Activated naive CD4-positive, alpha-beta T cell treated with anti-CD3 and anti-CD28 coated beads, Interleukin-2, amount 10 ng/mL, durations not matched to agents 7 days and 5 days (primary cell): ENCODE results near the gene ARPC5L.
"Not testable (repeated sequence)": the region's sequence is repeated elsewhere in the genome, so short reads cannot be mapped to it uniquely, and the experiment has no call there.

Experiments
- CTCF ChIA-PET: fragments of 350-600 bp; sonication (Branson Sonifier 250); formaldehyde crosslinking; loops from one replicate; lab custom pipeline; 2021; ENCODE audit warnings: antibody characterized with exemption; lab: Charles Lee
- DNase-seq: peaks from one replicate; pipeline ENCODE4 v3.0.0-alpha.2; 2020
- H3K27ac Mint-ChIP-seq: one replicate; pipeline ENCODE4 v1.8.0; 2021; ENCODE audit warnings: mild to moderate bottlenecking, moderate library complexity, mixed read lengths
- H3K27me3 Mint-ChIP-seq: one replicate; pipeline ENCODE4 v1.8.0; 2021; ENCODE audit warnings: mild to moderate bottlenecking, mixed read lengths
- H3K36me3 Mint-ChIP-seq: one replicate; pipeline ENCODE4 v1.8.0; 2021; ENCODE audit warnings: mixed read lengths
- H3K4me1 Mint-ChIP-seq: one replicate; pipeline ENCODE4 v1.8.0; 2021; ENCODE audit warnings: mixed read lengths
- H3K4me3 Mint-ChIP-seq: one replicate; pipeline ENCODE4 v1.8.0; 2021; ENCODE audit warnings: mild to moderate bottlenecking, moderate library complexity, mixed read lengths
- H3K9me3 Mint-ChIP-seq: one replicate; pipeline ENCODE4 v1.8.0; 2021; ENCODE audit warnings: mixed read lengths

Gene ARPC5L

GRCh38 chr9:124831642-124832364 lies 30.1 kb upstream of the ARPC5L start:
- H3K9me3 Mint-ChIP-seq: no peaks in the 10 kb centered on the region
- H3K4me1 Mint-ChIP-seq: no peaks in the 10 kb centered on the region
- peaks cover 41% of the 10 kb centered on the region for H3K27me3 Mint-ChIP-seq
- no peak overlapping the region for H3K4me3 Mint-ChIP-seq
- CTCF ChIA-PET: interaction anchor here (0.6 to 1.1 kb wide), 2 partner anchors 36 to 312 kb away, joined by 3 read pairs; no protein-coding TSS in a partner anchor
- no peaks in the 10 kb centered on the region for H3K36me3 Mint-ChIP-seq
- DNase-seq: no peak
- H3K27ac Mint-ChIP-seq: no peak overlapping the region

DNA sequence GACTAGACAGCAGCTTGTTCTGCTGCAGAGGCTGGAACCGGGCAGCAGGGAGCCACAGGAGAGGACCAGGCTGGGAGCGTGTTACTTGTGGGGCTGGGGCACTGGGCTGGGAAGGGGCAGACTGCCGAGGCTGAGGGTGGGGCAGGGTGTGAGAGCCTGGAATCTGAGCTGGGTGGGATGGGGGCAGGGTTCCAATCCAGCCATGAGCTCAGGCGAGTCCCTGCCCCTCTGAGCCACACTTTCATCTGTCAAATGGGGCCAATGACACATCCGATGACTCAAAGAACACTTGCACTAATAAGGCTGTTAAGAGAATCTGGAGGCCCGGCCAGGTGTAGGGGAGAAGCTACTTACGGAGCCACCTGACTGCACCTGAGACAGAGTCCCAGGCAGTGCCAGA lies 27.3 kb upstream of the ARPC5L start:
- peaks cover 56% of the 10 kb centered on the region for H3K27me3 Mint-ChIP-seq
- CTCF ChIA-PET: no interaction called here
- no peak overlapping the region for H3K4me3 Mint-ChIP-seq
- H3K36me3 Mint-ChIP-seq: no peaks in the 10 kb centered on the region
- no peak for DNase-seq
- no peak overlapping the region for H3K27ac Mint-ChIP-seq
- no peaks in the 10 kb centered on the region for H3K4me1 Mint-ChIP-seq
- H3K9me3 Mint-ChIP-seq: no peaks in the 10 kb centered on the region

- Mint-ChIP-seq H3K4me3 (no peak overlapping the region), H3K27me3 (peaks cover 61% of the 10 kb centered on the region), H3K4me1 (no peaks in the 10 kb centered on the region), H3K27ac (no peak overlapping the region), H3K36me3 (no peaks in the 10 kb centered on the region), H3K9me3 (no peaks in the 10 kb centered on the region)
- CTCF ChIA-PET: no interaction called here
- DNase-seq: no peak
Observed at GRCh38 chr9:124835026-124835557, 26.8 kb upstream of the ARPC5L start.

- H3K27me3 Mint-ChIP-seq: peaks cover 72% of the 10 kb centered on the region
- H3K4me3 Mint-ChIP-seq, H3K9me3 Mint-ChIP-seq, DNase-seq, H3K27ac Mint-ChIP-seq, CTCF ChIA-PET, H3K36me3 Mint-ChIP-seq, H3K4me1 Mint-ChIP-seq: not testable (repeated sequence)
Observed at GRCh38 chr9:124838132-124838531, 23.8 kb upstream of the ARPC5L start.

DNA sequence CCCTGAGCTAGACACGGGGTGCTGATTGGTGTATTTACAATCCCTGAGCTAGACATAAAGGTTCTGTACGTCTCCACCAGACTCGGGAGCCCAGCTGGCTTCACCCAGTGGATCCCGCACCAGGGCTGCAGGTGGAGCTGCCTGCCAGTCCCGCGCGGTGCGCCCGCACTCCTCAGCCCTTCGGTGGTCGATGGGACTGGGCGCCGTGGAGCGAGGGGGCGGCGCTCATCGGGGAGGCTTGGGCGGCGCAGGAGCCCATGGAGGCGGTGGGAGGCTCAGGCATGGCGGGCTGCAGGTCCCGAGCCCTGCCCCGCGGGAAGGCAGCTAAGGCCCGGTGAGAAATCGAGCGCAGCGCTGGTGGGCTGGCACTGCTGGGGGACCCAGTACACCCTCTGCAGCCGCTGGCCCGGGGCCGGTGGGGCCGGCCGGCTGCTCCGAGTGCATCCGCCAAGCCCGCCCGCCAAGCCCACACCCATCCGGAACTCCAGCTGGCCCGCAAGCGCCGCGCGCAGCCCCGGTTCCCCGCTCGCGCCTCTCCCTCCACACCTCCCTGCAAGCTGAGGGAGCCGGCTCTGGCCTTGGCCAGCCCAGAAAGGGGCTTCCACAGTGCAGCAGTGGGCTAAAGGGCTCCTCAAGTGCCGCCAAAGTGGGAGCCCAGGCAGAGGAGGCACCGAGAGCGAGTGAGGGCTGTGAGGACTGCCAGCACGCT lies 23.2 kb upstream of the ARPC5L start:
- not testable (repeated sequence) for H3K4me3 Mint-ChIP-seq
- peaks cover 76% of the 10 kb centered on the region for H3K27me3 Mint-ChIP-seq

DNA sequence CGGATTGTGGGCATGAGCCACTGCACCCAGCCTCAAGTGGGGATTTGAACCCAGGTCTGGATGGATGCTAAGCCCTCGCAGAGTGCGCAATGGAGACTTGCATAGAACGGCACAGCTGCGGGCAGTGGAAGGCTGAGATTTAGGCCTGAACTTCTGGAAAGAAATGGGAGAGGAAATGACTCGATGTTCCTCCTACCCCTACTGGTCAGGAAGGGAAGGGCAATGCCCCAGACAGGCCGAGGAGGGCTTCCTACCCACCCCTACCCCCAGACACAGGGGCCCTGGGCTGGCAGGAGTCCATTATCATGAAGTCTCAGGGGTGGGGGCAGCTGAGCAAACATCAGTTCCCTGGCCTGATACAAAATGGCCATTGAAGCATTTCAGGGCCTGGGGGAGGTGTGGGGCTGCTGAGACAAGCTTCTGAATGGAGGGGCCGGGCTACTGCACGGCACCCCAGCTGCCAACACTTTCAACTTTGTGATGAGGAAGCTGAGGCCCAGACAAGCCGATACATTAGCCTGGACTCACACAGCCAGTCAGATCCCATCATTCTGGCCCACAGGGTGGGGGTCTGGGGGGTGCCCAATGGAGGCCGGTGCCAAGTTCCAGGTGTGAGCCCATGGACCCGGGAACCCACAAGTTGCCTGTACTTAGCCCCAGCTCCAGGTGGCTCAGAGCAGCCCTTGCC lies 22.2 kb upstream of the ARPC5L start:
- Mint-ChIP-seq H3K4me3 (no peak overlapping the region), H3K27ac (no peak overlapping the region), H3K9me3 (no peaks in the 10 kb centered on the region)

More for the DNA sequence above, 23.2 kb upstream of the ARPC5L start:
- H3K36me3 Mint-ChIP-seq, H3K27ac Mint-ChIP-seq, DNase-seq, H3K4me1 Mint-ChIP-seq, H3K9me3 Mint-ChIP-seq: not testable (repeated sequence)
- CTCF ChIA-PET: interaction anchor here (2.1 kb wide), 1 partner anchor 65 kb away, joined by 19 read pairs; no protein-coding TSS in a partner anchor

DNA sequence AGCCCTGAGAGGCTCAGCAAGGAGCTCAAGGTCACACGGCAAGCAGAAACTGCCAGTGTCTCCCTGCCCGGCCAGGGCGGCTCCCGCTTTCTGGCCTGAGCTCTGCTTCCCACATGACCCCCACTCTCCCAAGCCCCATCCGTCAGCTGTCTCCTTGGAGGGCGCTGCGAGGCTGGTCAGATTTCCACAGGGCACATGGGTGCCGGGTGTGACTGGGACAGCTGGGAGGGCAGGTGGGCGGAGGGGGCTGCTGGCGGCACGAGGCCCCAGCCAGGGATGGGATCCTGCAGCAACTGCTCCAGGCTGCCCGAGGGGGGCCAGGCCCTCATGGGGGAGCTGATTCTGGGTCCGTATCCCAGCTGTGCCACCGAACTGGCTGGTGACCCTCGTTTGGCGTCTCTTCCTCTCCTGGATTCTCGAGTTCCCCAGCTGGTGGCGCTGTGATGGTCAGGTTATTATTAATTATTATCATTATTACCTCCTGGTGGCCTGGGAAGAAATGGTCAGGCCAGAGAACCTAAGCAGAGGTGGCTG lies 21.6 kb upstream of the ARPC5L start:
- H3K4me3 Mint-ChIP-seq: no peak overlapping the region
- H3K36me3 Mint-ChIP-seq: no peaks in the 10 kb centered on the region
- H3K9me3 Mint-ChIP-seq: no peaks in the 10 kb centered on the region
- H3K27me3 Mint-ChIP-seq: peaks cover 71% of the 10 kb centered on the region
- no peaks in the 10 kb centered on the region for H3K4me1 Mint-ChIP-seq
- CTCF ChIA-PET: interaction anchor here (0.7 to 3.5 kb wide), 8 partner anchors 10 to 537 kb away, joined by 3 to 29 read pairs (median 4); partner anchors contain the start of gene WDR38
- no peak overlapping the region for H3K27ac Mint-ChIP-seq
- DNase-seq: no peak

More for the DNA sequence above, 22.2 kb upstream of the ARPC5L start:
- DNase-seq: no peak
- no peaks in the 10 kb centered on the region for H3K36me3 Mint-ChIP-seq
- peaks cover 77% of the 10 kb centered on the region for H3K27me3 Mint-ChIP-seq
- no peaks in the 10 kb centered on the region for H3K4me1 Mint-ChIP-seq
- CTCF ChIA-PET: interaction anchor here (0.6 to 3.5 kb wide), 8 partner anchors 11 to 134 kb away, joined by 3 to 29 read pairs (median 4); partner anchors contain the start of gene WDR38

- H3K4me3 Mint-ChIP-seq: no peak overlapping the region
- CTCF ChIA-PET: interaction anchor here (0.8 to 3.5 kb wide), 7 partner anchors 9 to 536 kb away, joined by 3 to 29 read pairs (median 4); partner anchors contain the start of gene WDR38
- H3K27ac Mint-ChIP-seq: no peak overlapping the region
- no peaks in the 10 kb centered on the region for H3K9me3 Mint-ChIP-seq
- no peak for DNase-seq
- peaks cover 62% of the 10 kb centered on the region for H3K27me3 Mint-ChIP-seq
- no peaks in the 10 kb centered on the region for H3K4me1 Mint-ChIP-seq
- H3K36me3 Mint-ChIP-seq: no peaks in the 10 kb centered on the region
Observed at GRCh38 chr9:124841075-124841821, 20.7 kb upstream of the ARPC5L start.

GRCh38 chr9:124843456-124844034 lies 18.4 kb upstream of the ARPC5L start:
- no peaks in the 10 kb centered on the region for H3K9me3 Mint-ChIP-seq
- CTCF ChIA-PET: interaction anchor here (1.1 kb wide), 1 partner anchor 10 kb away, joined by 4 read pairs; the partner anchor contains the start of gene WDR38
- H3K4me1 Mint-ChIP-seq: no peaks in the 10 kb centered on the region
- DNase-seq: no peak
- peaks cover 52% of the 10 kb centered on the region for H3K27me3 Mint-ChIP-seq
- H3K4me3 Mint-ChIP-seq: no peak overlapping the region
- no peaks in the 10 kb centered on the region for H3K36me3 Mint-ChIP-seq
- H3K27ac Mint-ChIP-seq: no peak overlapping the region

- no peak overlapping the region for H3K4me3 Mint-ChIP-seq
- no peaks in the 10 kb centered on the region for H3K36me3 Mint-ChIP-seq
- H3K27me3 Mint-ChIP-seq: peaks cover 54% of the 10 kb centered on the region
- no peak for DNase-seq
- H3K9me3 Mint-ChIP-seq: no peaks in the 10 kb centered on the region
- no peak overlapping the region for H3K27ac Mint-ChIP-seq
- H3K4me1 Mint-ChIP-seq: no peaks in the 10 kb centered on the region
- CTCF ChIA-PET: no interaction called here
Observed at GRCh38 chr9:124844291-124844690, 17.6 kb upstream of the ARPC5L start.

GRCh38 chr9:124846467-124846866 lies 15.5 kb upstream of the ARPC5L start:
- not testable (repeated sequence) for H3K36me3 Mint-ChIP-seq, H3K4me1 Mint-ChIP-seq, H3K9me3 Mint-ChIP-seq, H3K27ac Mint-ChIP-seq, H3K4me3 Mint-ChIP-seq, DNase-seq
- CTCF ChIA-PET: interaction anchor here (0.7 to 14.6 kb wide), 2 partner anchors 71 to 271 kb away, joined by 3 to 332 read pairs; partner anchors contain the start of genes NR6A1 and OLFML2A
- peaks cover 46% of the 10 kb centered on the region for H3K27me3 Mint-ChIP-seq

GRCh38 chr9:124846969-124847368 lies 15.0 kb upstream of the ARPC5L start:
- CTCF ChIA-PET: interaction anchor here (0.7 to 14.6 kb wide), 2 partner anchors 71 to 272 kb away, joined by 3 to 332 read pairs; partner anchors contain the start of genes NR6A1 and OLFML2A
- H3K27me3 Mint-ChIP-seq: peaks cover 51% of the 10 kb centered on the region
- H3K4me3 Mint-ChIP-seq: no peak overlapping the region
- no peaks in the 10 kb centered on the region for H3K36me3 Mint-ChIP-seq
- no peaks in the 10 kb centered on the region for H3K4me1 Mint-ChIP-seq
- H3K9me3 Mint-ChIP-seq: no peaks in the 10 kb centered on the region
- no peak overlapping the region for H3K27ac Mint-ChIP-seq
- no peak for DNase-seq

DNA sequence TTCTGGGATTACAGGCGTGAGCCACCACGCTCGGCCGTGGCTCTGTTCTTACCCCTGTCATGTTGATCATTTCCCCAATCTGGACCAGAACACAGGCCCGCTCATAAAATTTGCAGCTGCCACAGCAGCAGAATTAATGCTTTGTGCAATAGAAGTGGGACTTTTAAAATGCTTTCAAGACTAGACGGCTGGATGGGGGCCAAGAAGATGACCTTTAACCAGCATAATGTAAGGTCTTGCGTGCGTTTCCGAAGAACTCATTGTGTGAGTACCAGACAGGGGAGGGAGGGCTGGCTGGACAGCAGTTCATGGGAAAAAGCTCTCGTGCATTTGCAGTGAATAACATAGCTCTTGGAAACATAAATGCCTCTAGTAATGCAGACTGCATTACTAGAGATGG lies 12.1 kb upstream of the ARPC5L start:
- no peaks in the 10 kb centered on the region for H3K36me3 Mint-ChIP-seq
- DNase-seq: no peak
- peaks cover 59% of the 10 kb centered on the region for H3K27me3 Mint-ChIP-seq
- H3K27ac Mint-ChIP-seq: no peak overlapping the region
- peaks cover 10% of the 10 kb centered on the region for H3K4me1 Mint-ChIP-seq
- H3K9me3 Mint-ChIP-seq: no peaks in the 10 kb centered on the region
- CTCF ChIA-PET: interaction anchor here (2.5 to 14.6 kb wide), 3 partner anchors 9 to 74 kb away, joined by 11 to 332 read pairs (median 21); partner anchors contain the start of genes ARPC5L, NR6A1, OLFML2A and RPL35
- no peak overlapping the region for H3K4me3 Mint-ChIP-seq
